MG63 (cell line): Measurements from ENCODE around the gene BIRC6. TPM values are rescaled to one million over a fixed set of nuclear protein-coding genes. Genes with fewer than 3 reads are reported as not detected.
"Not testable (repeated sequence)": the region's sequence is repeated elsewhere in the genome, so short reads cannot be mapped to it uniquely, and the experiment has no call there.

ENCODE experiments used
- DNase-seq: peaks from one replicate; pipeline ENCODE4 v3.0.0-alpha.2; 2020
- H3K27me3 ChIP-seq: fragments of 250-450 bp; sonication (Bioruptor Pico); 2 replicates; pipeline ENCODE4 v1.5.1; 2020; ENCODE audit warnings: mild to moderate bottlenecking, moderate library complexity
- H3K36me3 ChIP-seq: fragments of 250-450 bp; sonication (Bioruptor Pico); 2 replicates; pipeline ENCODE4 v1.5.1; 2020; ENCODE audit warnings: mild to moderate bottlenecking, moderate library complexity
- H3K4me3 ChIP-seq: fragments of 250-450 bp; sonication (Bioruptor Pico); 2 replicates; pipeline ENCODE4 v1.5.1; 2020; ENCODE audit warnings: mild to moderate bottlenecking, moderate library complexity
- H3K9me3 ChIP-seq: fragments of 250-450 bp; sonication (Bioruptor Pico); 2 replicates; pipeline ENCODE4 v1.5.1; 2020; ENCODE audit warnings: mild to moderate bottlenecking, moderate library complexity
- total RNA-seq: library from RNA; depleted of rRNA; stranded (reverse); fragments of >200 nt; shearing (Covaris generic); gene quantifications from 2 replicates; pipeline ENCODE4 v1.2.3, GENCODE V29; 2014; ENCODE audit warnings: low replicate concordance; rRNA removed

BIRC6 gene
- total RNA-seq: 20.8 and 27.5 TPM in 2 replicates

GRCh38 chr2:32356681-32357317 lies at the start of gene BIRC6:
Gene BIRC6, plus strand, starts transcription at chr2:32357023. Its CDS starts 139 bp downstream, at chr2:32357162.
- Histone ChIP-seq H3K9me3 (no peaks in the 10 kb centered on the region), H3K27me3 (no peaks in the 10 kb centered on the region), H3K4me3 (peak within 1 kb of the TSS; percentile 90), H3K36me3 (peaks cover 17% of the 10 kb centered on the region)
- DNase-seq: peak; percentile 98

GRCh38 chr2:32310577-32310976 lies 46.2 kb upstream of the BIRC6 start:
- Histone ChIP-seq H3K9me3 (no peaks in the 10 kb centered on the region), H3K36me3 (peaks cover 4% of the 10 kb centered on the region; the same call in 1 of the 2 replicates), H3K4me3 (no peak overlapping the region), H3K27me3 (no peaks in the 10 kb centered on the region)
- no peak for DNase-seq

- Histone ChIP-seq H3K9me3 (no peaks in the 10 kb centered on the region), H3K36me3 (no peaks in the 10 kb centered on the region), H3K4me3 (no peak overlapping the region), H3K27me3 (no peaks in the 10 kb centered on the region)
- no peak for DNase-seq
Measured at GRCh38 chr2:32314886-32315285, 41.9 kb upstream of the BIRC6 start.

GRCh38 chr2:32328679-32329078 lies 28.1 kb upstream of the BIRC6 start:
- DNase-seq, H3K9me3 ChIP-seq, H3K36me3 ChIP-seq, H3K27me3 ChIP-seq, H3K4me3 ChIP-seq: not testable (repeated sequence)

GRCh38 chr2:32329180-32329980 lies 27.4 kb upstream of the BIRC6 start:
- DNase-seq, H3K27me3 ChIP-seq, H3K36me3 ChIP-seq, H3K9me3 ChIP-seq, H3K4me3 ChIP-seq: not testable (repeated sequence)

GRCh38 chr2:32330136-32330535 lies 26.7 kb upstream of the BIRC6 start:
- H3K9me3 ChIP-seq: no peaks in the 10 kb centered on the region
- H3K4me3 ChIP-seq: no peak overlapping the region
- DNase-seq: no peak
- no peaks in the 10 kb centered on the region for H3K36me3 ChIP-seq
- no peaks in the 10 kb centered on the region for H3K27me3 ChIP-seq

GRCh38 chr2:32342801-32343200 lies 14.0 kb upstream of the BIRC6 start:
- peak; percentile 15 for DNase-seq
- no peaks in the 10 kb centered on the region for H3K27me3 ChIP-seq
- H3K36me3 ChIP-seq: no peaks in the 10 kb centered on the region
- H3K4me3 ChIP-seq: no peak overlapping the region
- no peaks in the 10 kb centered on the region for H3K9me3 ChIP-seq

- H3K4me3 ChIP-seq, DNase-seq, H3K9me3 ChIP-seq, H3K27me3 ChIP-seq, H3K36me3 ChIP-seq: not testable (repeated sequence)
Measured at GRCh38 chr2:32350797-32351196, 6.0 kb upstream of the BIRC6 start.

GRCh38 chr2:32355976-32356680 lies 695 bp upstream of the BIRC6 start:
- no peaks in the 10 kb centered on the region for H3K9me3 ChIP-seq
- H3K36me3 ChIP-seq: peaks cover 10% of the 10 kb centered on the region
- peak overlapping the region; percentile 90 for H3K4me3 ChIP-seq
- H3K27me3 ChIP-seq: no peaks in the 10 kb centered on the region
- DNase-seq: no peak

- peak; percentile 40 for DNase-seq
- peak overlapping the region; percentile 90 for H3K4me3 ChIP-seq
- H3K36me3 ChIP-seq: peaks cover 18% of the 10 kb centered on the region
- no peaks in the 10 kb centered on the region for H3K9me3 ChIP-seq
- H3K27me3 ChIP-seq: no peaks in the 10 kb centered on the region
Measured at GRCh38 chr2:32357318-32358110, 691 bp downstream of the BIRC6 start.

GRCh38 chr2:32358111-32358482 lies 1.3 kb downstream of the BIRC6 start:
- DNase-seq: peak; percentile 5
- Histone ChIP-seq H3K36me3 (peaks cover 21% of the 10 kb centered on the region), H3K27me3 (no peaks in the 10 kb centered on the region), H3K4me3 (peak overlapping the region; percentile 90), H3K9me3 (no peaks in the 10 kb centered on the region)

- H3K27me3 ChIP-seq: no peaks in the 10 kb centered on the region
- DNase-seq: no peak
- no peaks in the 10 kb centered on the region for H3K9me3 ChIP-seq
- H3K36me3 ChIP-seq: peaks cover 23% of the 10 kb centered on the region
- H3K4me3 ChIP-seq: no peak overlapping the region
Measured at GRCh38 chr2:32360416-32360815, 3.6 kb downstream of the BIRC6 start.

GRCh38 chr2:32362997-32363396 lies 6.2 kb downstream of the BIRC6 start:
- not testable (repeated sequence) for H3K4me3 ChIP-seq, DNase-seq, H3K9me3 ChIP-seq, H3K27me3 ChIP-seq
- peaks cover 23% of the 10 kb centered on the region for H3K36me3 ChIP-seq

GRCh38 chr2:32363597-32363996 lies 6.8 kb downstream of the BIRC6 start:
- Histone ChIP-seq H3K4me3 (no peak overlapping the region), H3K36me3 (peaks cover 21% of the 10 kb centered on the region)

GRCh38 chr2:32364290-32364689 lies 7.5 kb downstream of the BIRC6 start:
- peaks cover 15% of the 10 kb centered on the region for H3K36me3 ChIP-seq
- DNase-seq, H3K9me3 ChIP-seq: not testable (repeated sequence)

More at GRCh38 chr2:32363597-32363996, 6.8 kb downstream of the BIRC6 start:
- Histone ChIP-seq H3K9me3 (no peaks in the 10 kb centered on the region), H3K27me3 (no peaks in the 10 kb centered on the region)
- DNase-seq: no peak

GRCh38 chr2:32365679-32366078 lies 8.9 kb downstream of the BIRC6 start:
- H3K9me3 ChIP-seq, DNase-seq, H3K27me3 ChIP-seq, H3K4me3 ChIP-seq: not testable (repeated sequence)
- H3K36me3 ChIP-seq: peaks cover 15% of the 10 kb centered on the region

More at GRCh38 chr2:32364290-32364689, 7.5 kb downstream of the BIRC6 start:
- H3K27me3 ChIP-seq, H3K4me3 ChIP-seq: not testable (repeated sequence)
